Spleen (tissue), 11 donors: Measurements from ENCODE around the gene PON1. TPM values are rescaled to one million over a fixed set of nuclear protein-coding genes. Genes with fewer than 3 reads are reported as not detected.

Source experiments
- DNase-seq: peaks from one replicate; pipeline ENCODE4 v3.0.0-alpha.2; 2020
- H3K27ac ChIP-seq, 8 donors: fragments of 200-600 bp; sonication (generic) in 7 of 8; 1 replicate in 4 of 8; 2 replicates in 4 of 8; pipeline versions ENCODE4 v1.5.0 to v1.8.0; 2016 to 2021; ENCODE audit warnings: inconsistent platforms in 4 of 8, mild to moderate bottlenecking in 4 of 8, moderate library complexity in 1 of 8
- H3K27me3 ChIP-seq, 7 donors: fragments of 200-600 bp; sonication (generic) in 6 of 7; replicated peaks in 1 of 7; 1 replicate in 4 of 7; 2 replicates in 3 of 7; pipeline versions ENCODE4 v1.5.0 to v1.8.0; 2016 to 2021; ENCODE audit warnings: inconsistent platforms in 3 of 7, mild to moderate bottlenecking in 1 of 7
- H3K36me3 ChIP-seq, 6 donors: fragments of 200-600 bp; sonication (generic) in 5 of 6; 1 replicate in 4 of 6; 2 replicates in 2 of 6; pipeline versions ENCODE4 v1.5.0 to v1.8.0; 2016 to 2021; ENCODE audit warnings: inconsistent platforms in 2 of 6
- H3K4me1 ChIP-seq, 6 donors: fragments of 200-600 bp; sonication (generic) in 5 of 6; 1 replicate in 3 of 6; 2 replicates in 3 of 6; pipeline versions ENCODE4 v1.5.0 to v1.8.0; 2016 to 2021; ENCODE audit warnings: inconsistent platforms in 3 of 6
- H3K4me3 ChIP-seq, 8 donors: fragments of 200-600 bp; sonication (generic) in 7 of 8; 1 replicate in 4 of 8; 2 replicates in 4 of 8; pipeline versions ENCODE4 v1.5.0 to v1.8.0; 2016 to 2021; ENCODE audit warnings: inconsistent platforms in 4 of 8, mild to moderate bottlenecking in 4 of 8, moderate library complexity in 2 of 8
- H3K9me3 ChIP-seq, 8 donors: fragments of 200-600 bp; sonication (generic) in 7 of 8; 1 replicate in 4 of 8; 2 replicates in 4 of 8; pipeline versions ENCODE4 v1.5.0 to v1.8.0; 2016 to 2021; ENCODE audit warnings: inconsistent platforms in 4 of 8
- CTCF ChIP-seq, 11 experiments: fragments of 200-600 bp in 7 of 11; fragments of 450-650 bp in 4 of 11; sonication (generic) in 4 of 11; IDR thresholded peaks in 8 of 11; conservative IDR thresholded peaks in 3 of 11; 1 replicate in 7 of 11; 2 replicates in 4 of 11; pipeline versions ENCODE4 v1.4.0 to v1.8.0; 2016 to 2021; ENCODE audit warnings: antibody characterized with exemption in 11 of 11, inconsistent platforms in 4 of 11, mild to moderate bottlenecking in 1 of 11
- POLR2A ChIP-seq, 3 donors: fragments of 450-650 bp; IDR thresholded peaks; one replicate each; pipeline ENCODE4 v1.5.1; 2017; ENCODE audit warnings: antibody characterized with exemption in 3 of 3, mild to moderate bottlenecking in 1 of 3
- POLR2AphosphoS5 ChIP-seq, 3 donors: sonication (generic); formaldehyde crosslinking; IDR thresholded peaks; one replicate each; pipeline ENCODE4 v1.5.1; 2017; ENCODE audit warnings: antibody characterized with exemption in 3 of 3
- WGBS, 5 donors: extraction: QIAGEN DNeasy Blood & Tissue Kit in 3 of 5; methylation state at CpG; one replicate each; pipeline versions ENCODE4 v1.1.5 to v1.1.7; 2013 to 2018; 5-methylcytosine and 5-hydroxymethylcytosine counted together
- intact Hi-C: fragments of 100-400 bp; cut with DNase I; formaldehyde crosslinking; loops from one replicate; pipeline ENCODE4 v1.15.0; 2023; ENCODE audit warnings: low total_unique reads
- polyA plus RNA-seq, 3 donors: library from polyadenylated mRNA; stranded (reverse); fragments of 200-250 nt; gene quantifications; one replicate each; pipeline ENCODE4 v1.2.1, GENCODE V29; 2013
- total RNA-seq, 7 donors: library from RNA; depleted of rRNA in 3 of 7; stranded (reverse); fragments of >200 nt in 3 of 7; fragmentation: NEBNext Ultra II Directional in 4 of 7; extraction: Animal tissue kit (Norgen Biotek cat#: 25700) in 4 of 7; gene quantifications; one replicate each; pipeline versions ENCODE4 v1.1.0 to v1.2.1, GENCODE V29; 2016 to 2021
- donor health status: healthy with polysubstance abuse.
- donor health status: DM: no; HTN: no; CAD: no; lungs with moderate emphysema.
- donor health status: DM: no; HTN: no; CAD: no.
- donor health status: Bipolar disorder and iron deficiency.
- donor health status: healthy.
- donor health status: DM: no; HTN: no; CAD: no.
- donor health status: DM: yes; HTN: yes; CAD: no.

The PON1 gene
- total and polyA plus RNA-seq, 10 donors = 0.13 TPM; not detected in 9

- H3K36me3 ChIP-seq = no peaks in the 10 kb centered on the region
- DNase-seq = no peak
- intact Hi-C loops = no loop called here
- H3K27me3 ChIP-seq = no peaks in the 10 kb centered on the region
- no peak overlapping the region for H3K4me3 ChIP-seq
- H3K4me1 ChIP-seq = no peaks in the 10 kb centered on the region
- TF ChIP-seq CTCF (IDR thresholded peaks at IDR 0.05 in 8 of 11, conservative IDR thresholded peaks at IDR 0.05 in 3 of 11) = no peak
- no peak for TF ChIP-seq POLR2AphosphoS5 (IDR thresholded peaks at IDR 0.05)
- no peak for TF ChIP-seq POLR2A (IDR thresholded peaks at IDR 0.05)
- H3K9me3 ChIP-seq = no peaks in the 10 kb centered on the region
- H3K27ac ChIP-seq = no peak overlapping the region
These were observed 62.4 kb downstream of the PON1 start for GRCh38 chr7:95261895-95262415.

GRCh38 chr7:95255691-95256090 lies 68.6 kb downstream of the PON1 start:
- intact Hi-C loops = no loop called here
- DNase-seq = no peak

GRCh38 chr7:95253986-95254385 lies 70.3 kb downstream of the PON1 start:
- H3K4me1 ChIP-seq = no peaks in the 10 kb centered on the region
- no peaks in the 10 kb centered on the region for H3K27me3 ChIP-seq
- DNase-seq = no peak
- no peaks in the 10 kb centered on the region for H3K9me3 ChIP-seq
- no peak overlapping the region for H3K27ac ChIP-seq
- no peak for TF ChIP-seq POLR2A (IDR thresholded peaks at IDR 0.05)
- no peak for TF ChIP-seq CTCF (IDR thresholded peaks at IDR 0.05 in 8 of 11, conservative IDR thresholded peaks at IDR 0.05 in 3 of 11)
- TF ChIP-seq POLR2AphosphoS5 (IDR thresholded peaks at IDR 0.05) = no peak
- H3K36me3 ChIP-seq = no peaks in the 10 kb centered on the region
- WGBS, 5 donors = 88 to 94% (median 90%) methylated on average over 1 of the region's 1 CpG
- intact Hi-C loops = no loop called here
- H3K4me3 ChIP-seq = no peak overlapping the region

More at GRCh38 chr7:95255691-95256090, 68.6 kb downstream of the PON1 start:
- no peaks in the 10 kb centered on the region for H3K27me3 ChIP-seq
- no peak for TF ChIP-seq POLR2AphosphoS5 (IDR thresholded peaks at IDR 0.05)
- no peak for TF ChIP-seq POLR2A (IDR thresholded peaks at IDR 0.05)
- no peak for TF ChIP-seq CTCF (IDR thresholded peaks at IDR 0.05 in 8 of 11, conservative IDR thresholded peaks at IDR 0.05 in 3 of 11)
- H3K9me3 ChIP-seq = no peaks in the 10 kb centered on the region
- no peaks in the 10 kb centered on the region for H3K36me3 ChIP-seq
- no peak overlapping the region for H3K4me3 ChIP-seq
- no peaks in the 10 kb centered on the region for H3K4me1 ChIP-seq
- no peak overlapping the region for H3K27ac ChIP-seq

- WGBS, 5 donors = 81 to 94% (median 88%) methylated on average over 1 of the region's 1 CpG
- Histone ChIP-seq H3K27me3 (no peaks in the 10 kb centered on the region), H3K9me3 (no peaks in the 10 kb centered on the region), H3K27ac (no peak overlapping the region), H3K4me1 (no peaks in the 10 kb centered on the region), H3K36me3 (no peaks in the 10 kb centered on the region), H3K4me3 (no peak overlapping the region)
- TF ChIP-seq CTCF (IDR thresholded peaks at IDR 0.05 in 8 of 11, conservative IDR thresholded peaks at IDR 0.05 in 3 of 11) (no peak), POLR2AphosphoS5 (IDR thresholded peaks at IDR 0.05) (no peak), POLR2A (IDR thresholded peaks at IDR 0.05) (no peak)
- no peak for DNase-seq
- intact Hi-C loops = no loop called here
These were observed 72.4 kb downstream of the PON1 start for GRCh38 chr7:95251966-95252365.
